C1 segment of cervical spinal cord (tissue), 14 donors: ENCODE measurements around the gene PRKCA.
"Not testable (repeated sequence)": the region's sequence is repeated elsewhere in the genome, so short reads cannot be mapped to it uniquely, and the experiment has no call there.

ENCODE experiments used
- DNase-seq, 14 donors: peaks; one replicate each; lab custom pipeline; 2025; lab: John Stamatoyannopoulos, UW

The PRKCA gene

DNA sequence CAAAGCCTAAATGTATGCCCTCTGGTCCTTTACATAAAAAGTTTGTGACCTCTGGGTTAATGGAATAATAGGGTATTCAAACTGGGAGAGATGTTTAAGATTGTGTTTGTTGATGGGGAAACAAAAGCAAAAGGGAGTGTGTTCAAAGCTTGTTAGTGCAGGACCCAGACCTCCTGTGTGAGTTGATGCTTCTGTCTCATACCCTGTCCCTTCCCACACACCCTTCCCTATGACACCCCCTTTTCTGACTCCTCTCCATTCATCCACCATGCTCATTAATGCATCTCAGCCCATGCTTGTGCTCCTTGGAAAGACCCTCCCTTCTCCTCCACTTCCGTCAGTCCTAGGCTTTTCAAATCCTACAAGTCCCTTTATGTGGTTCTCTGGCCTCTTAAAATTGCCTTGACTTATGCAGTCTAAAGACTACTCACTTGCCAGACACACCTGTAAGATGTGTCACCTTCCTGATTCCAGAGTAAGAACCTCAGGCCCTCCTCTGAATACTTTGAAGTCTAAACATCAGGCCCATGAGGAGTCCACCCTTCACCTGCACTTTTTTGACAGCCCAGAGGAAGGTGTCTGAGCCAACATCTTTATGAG lies 404.5 kb downstream of the PRKCA start:
- DNase-seq = no peak

- no peak for DNase-seq
Measured at GRCh38 chr17:66711401-66711800, 409.0 kb downstream of the PRKCA start.

- no peak for DNase-seq
Measured at GRCh38 chr17:66711881-66712321, 409.5 kb downstream of the PRKCA start.

- no peak for DNase-seq
Measured at GRCh38 chr17:66712453-66712852, 410.0 kb downstream of the PRKCA start.

GRCh38 chr17:66713021-66713532 lies 410.7 kb downstream of the PRKCA start:
- DNase-seq = not testable (repeated sequence)

DNA sequence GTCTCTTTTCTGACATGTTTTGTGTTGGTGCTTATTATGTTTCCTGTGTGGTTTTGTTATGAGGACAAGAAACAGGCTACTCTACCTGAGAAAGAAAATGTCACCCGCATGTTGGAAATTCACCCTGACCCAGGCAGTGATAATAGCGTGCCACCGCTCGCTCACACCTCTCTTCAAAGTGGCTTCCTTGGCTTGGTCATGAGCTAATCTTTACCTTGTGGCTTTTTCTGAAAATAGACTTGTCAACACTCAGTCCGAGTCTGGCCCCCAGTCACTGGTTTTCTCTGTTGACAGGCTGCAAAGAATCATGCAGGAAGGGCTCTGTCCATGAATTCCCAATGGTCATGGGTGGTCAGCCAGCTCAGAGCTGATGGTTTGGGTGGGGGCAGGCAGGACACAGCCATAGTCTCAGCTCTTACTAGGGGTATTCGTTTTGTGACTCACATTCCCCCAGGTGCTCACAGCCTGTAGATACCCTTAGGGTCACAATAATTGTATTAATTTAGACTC lies 411.2 kb downstream of the PRKCA start:
- no peak for DNase-seq

DNA sequence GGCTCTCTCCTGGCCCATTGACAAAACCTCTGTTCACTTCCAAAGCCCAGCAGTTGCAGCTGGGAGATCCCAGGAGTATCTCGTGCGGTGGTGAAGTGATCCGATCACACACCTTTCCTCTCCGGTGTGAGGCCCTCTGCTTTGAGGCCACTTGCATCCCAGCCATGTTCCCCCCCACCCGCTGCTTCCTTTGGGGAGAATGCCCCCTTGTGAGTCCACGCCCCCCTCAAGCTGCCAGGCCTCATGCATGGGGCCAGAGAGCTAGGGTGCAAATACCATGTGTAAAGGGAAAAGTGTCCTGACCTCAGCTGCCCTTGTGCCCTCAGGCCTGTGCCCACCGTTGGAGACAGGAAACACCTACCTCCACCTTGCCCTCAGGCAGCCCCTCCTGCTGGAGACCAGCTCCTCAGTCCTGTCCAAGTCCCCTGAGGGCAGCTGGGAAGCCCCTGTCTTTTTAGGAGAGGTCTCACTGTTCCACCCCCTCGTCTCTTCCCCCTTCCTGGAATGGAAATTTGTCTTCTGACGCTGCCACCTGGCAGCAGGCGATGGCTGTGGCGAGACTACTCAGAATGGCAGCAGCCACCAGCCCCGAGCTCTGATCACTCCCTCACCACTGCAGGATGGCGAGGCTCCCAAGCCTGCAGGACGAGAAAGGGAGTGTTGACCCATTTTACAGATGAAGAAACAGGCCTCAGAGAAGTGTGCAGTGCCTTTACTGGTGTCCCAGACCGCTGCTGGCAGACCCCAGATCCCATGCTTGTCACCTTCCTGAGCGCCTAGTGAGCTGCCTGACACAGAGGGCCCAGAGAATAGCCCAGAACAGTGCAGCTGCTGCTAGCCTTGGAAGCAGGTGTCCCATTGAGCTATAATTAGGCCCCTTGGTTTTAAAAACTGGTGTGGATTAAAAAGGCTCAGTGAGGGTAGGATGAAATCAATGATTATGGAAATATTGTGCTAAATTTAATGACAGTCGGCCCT lies 411.9 kb downstream of the PRKCA start:
- DNase-seq = peak in 1 of 14 donors; percentile 12

DNA sequence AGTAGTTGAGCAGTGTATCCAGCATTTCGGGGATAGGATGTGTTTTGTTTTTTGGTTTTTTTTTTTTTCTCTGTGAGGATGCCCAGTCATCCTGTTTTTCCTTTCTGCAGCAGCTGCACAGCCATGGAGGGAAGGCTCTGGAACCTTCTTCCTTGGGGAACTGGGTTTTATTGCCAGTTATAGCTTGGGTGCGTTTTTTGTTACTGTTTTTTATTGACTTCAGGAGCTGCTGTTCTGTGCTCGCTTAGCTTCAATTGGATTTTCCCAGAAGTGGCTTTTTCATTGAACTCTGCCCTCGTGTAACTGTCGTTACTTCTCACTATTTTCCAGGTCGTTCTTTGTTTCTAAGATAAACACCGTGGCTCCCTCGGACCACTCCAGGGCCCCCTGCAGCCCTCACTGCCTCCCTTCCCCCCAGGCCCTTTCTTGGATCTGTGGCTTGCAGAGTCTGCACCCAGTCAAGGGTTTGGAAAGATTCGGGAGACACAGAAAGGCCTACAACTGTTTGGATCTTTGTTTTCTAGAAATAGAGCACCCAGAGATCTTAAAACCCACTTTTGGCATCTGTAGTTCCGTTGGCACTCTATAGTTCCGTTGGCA lies 412.8 kb downstream of the PRKCA start:
- no peak for DNase-seq

- peak in 2 of 14 donors; percentile 21 to 23 for DNase-seq
Measured at GRCh38 chr17:66715745-66716156, 413.3 kb downstream of the PRKCA start.

DNA sequence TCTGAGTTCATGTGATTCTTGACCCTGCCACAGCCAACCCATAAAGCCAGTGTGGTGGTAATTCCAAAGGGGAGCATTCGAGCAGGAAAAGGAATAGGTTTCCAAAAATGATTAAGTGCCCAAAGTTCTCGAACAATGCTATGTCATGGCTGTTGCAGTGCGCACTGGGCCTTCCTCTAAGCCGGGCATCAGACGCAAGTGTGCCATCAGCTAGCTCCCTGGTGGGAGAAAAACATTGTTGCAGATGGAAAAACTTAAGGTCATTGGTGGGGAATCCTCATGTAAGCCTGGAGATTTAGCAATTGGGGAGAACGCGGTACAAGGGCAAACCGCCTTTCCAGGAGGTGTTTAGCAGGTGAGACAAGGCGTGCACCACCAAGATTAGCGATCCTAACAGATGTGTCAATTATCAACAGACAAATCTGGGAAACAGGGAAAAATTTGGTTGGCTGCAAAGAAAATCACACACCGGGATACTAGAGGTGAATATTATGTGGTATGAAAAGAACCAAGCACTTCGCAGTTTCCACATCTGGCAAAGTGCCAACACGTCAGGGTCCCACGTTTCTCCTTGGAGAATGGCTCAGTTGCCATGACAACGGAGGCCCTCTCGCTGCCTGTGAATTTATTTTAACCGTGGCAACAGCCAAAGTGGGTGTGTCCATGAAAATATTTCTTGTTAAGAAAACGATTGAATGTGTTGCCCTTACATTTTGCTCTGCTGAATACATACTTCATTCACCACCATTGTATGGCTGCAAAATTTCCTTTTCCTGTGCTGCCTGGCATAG lies 414.0 kb downstream of the PRKCA start:
- no peak for DNase-seq

DNA sequence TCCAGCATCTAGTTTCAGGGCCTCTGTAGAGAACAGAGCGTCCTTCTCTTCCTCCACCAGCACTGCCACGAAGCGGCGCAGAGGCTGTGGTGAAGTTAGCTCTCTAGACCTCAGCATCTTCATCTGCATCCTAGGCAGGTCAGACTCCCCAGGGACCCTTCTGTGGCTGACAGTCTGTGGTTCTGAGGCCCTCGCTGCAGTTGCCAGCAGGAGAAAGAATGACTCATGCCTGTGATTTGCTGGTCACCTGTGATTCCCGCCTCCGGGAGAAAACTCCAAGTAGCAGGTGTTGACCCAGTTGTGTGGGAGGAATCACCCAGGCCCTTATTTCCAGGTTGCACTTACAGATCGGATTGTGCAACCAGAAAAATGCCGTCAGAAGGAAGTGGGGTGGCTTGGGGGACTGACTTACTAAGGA lies 415.2 kb downstream of the PRKCA start:
- no peak for DNase-seq

DNA sequence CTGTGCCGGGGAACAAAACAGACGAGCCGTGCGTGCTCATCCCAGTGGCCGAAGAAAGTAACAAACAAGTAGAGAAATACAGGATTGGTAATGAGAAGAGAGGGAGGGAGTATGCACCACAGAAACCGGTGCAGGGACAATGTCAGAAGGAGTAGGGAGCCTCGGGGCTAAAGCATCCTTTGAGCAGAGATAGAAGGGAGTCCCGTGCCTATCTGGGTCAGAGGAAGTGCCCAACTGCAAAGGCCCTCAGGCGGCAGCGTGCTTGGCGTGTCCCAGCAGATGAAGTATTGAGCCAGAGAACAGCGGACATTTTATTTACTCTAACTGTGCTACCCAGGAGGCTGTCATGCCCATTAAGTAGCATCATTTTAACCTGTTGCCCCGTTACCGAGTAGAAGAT lies 417.6 kb downstream of the PRKCA start:
- DNase-seq = no peak

GRCh38 chr17:66720567-66720966 lies 418.2 kb downstream of the PRKCA start:
- no peak for DNase-seq

- DNase-seq = no peak
Measured at GRCh38 chr17:66722341-66722740, 419.9 kb downstream of the PRKCA start.

DNA sequence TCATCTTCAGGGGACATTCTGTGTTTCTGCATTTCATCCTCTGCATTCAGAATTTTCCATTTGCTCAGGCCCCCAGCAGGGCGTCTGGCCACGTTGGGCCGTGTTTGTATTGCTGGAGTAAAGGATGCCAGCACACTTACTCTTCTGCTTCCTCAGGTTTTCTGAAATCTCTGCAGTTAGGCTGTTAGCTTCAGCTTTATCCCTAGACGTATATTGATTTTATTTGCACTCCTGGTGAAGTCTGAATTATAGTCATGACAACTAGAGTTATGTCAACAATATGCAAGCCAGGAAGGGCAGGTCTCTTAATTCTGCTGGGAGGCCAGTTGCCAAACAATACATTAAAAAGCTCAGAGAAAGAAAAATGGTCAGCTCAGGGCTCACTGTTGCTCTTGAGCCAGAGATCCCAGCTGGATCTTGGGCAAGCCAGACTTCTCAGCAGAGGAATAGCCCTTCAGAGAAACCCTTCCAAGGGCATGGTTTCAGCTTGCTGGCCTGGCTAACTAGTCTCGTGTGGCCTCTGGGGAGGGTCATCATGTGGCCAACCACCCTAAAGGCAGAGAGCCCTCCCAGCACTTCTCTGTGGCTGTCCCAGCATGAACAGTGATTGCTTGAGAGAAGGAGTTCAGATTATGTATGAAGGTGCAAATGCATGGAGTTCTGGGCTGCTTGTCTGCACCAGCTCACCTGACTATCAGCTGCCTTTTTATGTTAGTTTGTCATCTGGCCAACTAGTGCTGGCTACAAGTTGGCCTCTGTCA lies 422.3 kb downstream of the PRKCA start:
- peak in 1 of 14 donors; percentile 14 for DNase-seq

- not testable (repeated sequence) for DNase-seq
Measured at GRCh38 chr17:66725438-66725837, 423.0 kb downstream of the PRKCA start.

- no peak for DNase-seq
Measured at GRCh38 chr17:66725956-66726355, 423.5 kb downstream of the PRKCA start.

- no peak for DNase-seq
Measured at GRCh38 chr17:66726371-66726770, 424.0 kb downstream of the PRKCA start.

GRCh38 chr17:66726846-66727245 lies 424.4 kb downstream of the PRKCA start:
- no peak for DNase-seq
